HEK293 (cell line): Measurements from ENCODE around the gene DISC1.
A peak's percentile ranks its signal among the peaks of the same experiment; 100 is the strongest.
"Not testable (repeated sequence)": the region's sequence is repeated elsewhere in the genome, so short reads cannot be mapped to it uniquely, and the experiment has no call there.

ENCODE experiments used
- CTCF ChIA-PET: fragments of 350-600 bp; formaldehyde crosslinking; extraction: SDS; loops from one replicate; lab custom pipeline; 2021; ENCODE audit warnings: antibody characterized with exemption; lab: Yijun Ruan, JAX
- POLR2A ChIA-PET: fragments of 300-600 bp; formaldehyde crosslinking; extraction: SDS; loops from one replicate; lab custom pipeline; 2020; ENCODE audit warnings: antibody characterized with exemption, inconsistent platforms; lab: Yijun Ruan, JAX
- H3K27ac ChIP-seq: fragments of 200-500 bp; sonication (Bioruptor generic); 2 replicates; pipeline ENCODE4 v1.5.1; 2014; ENCODE audit warnings: low read depth, low read length, control low read depth, inconsistent platforms; ENCODE audit errors: extremely low read depth
- H3K36me3 ChIP-seq, 2 experiments: fragments of 200-500 bp in 1 of 2; sonication (Bioruptor generic) in 1 of 2; 1 replicate in 1 of 2; 2 replicates in 1 of 2; pipeline ENCODE4 v1.5.1; 2014 to 2017; ENCODE audit warnings: inconsistent platforms in 2 of 2, low read length in 2 of 2; ENCODE audit not compliant: control insufficient read depth in 2 of 2, insufficient read depth in 1 of 2
- H3K4me1 ChIP-seq: fragments of 200-500 bp; sonication (Bioruptor generic); 2 replicates; pipeline ENCODE4 v1.5.1; 2014; ENCODE audit warnings: mild to moderate bottlenecking, low read length, inconsistent platforms; ENCODE audit not compliant: control insufficient read depth, insufficient read depth
- H3K4me3 ChIP-seq: 2 replicates; pipeline ENCODE4 v1.5.1; 2011; ENCODE audit warnings: low read depth, mild to moderate bottlenecking, control low read depth, low read length, moderate library complexity
- H3K9me3 ChIP-seq: fragments of 200-500 bp; sonication (Bioruptor generic); 2 replicates; pipeline ENCODE4 v1.5.1; 2014; ENCODE audit warnings: low read depth, low read length, inconsistent platforms; ENCODE audit not compliant: control insufficient read depth, insufficient read depth
- GLIS1 ChIP-seq: fragments of 450-650 bp; formaldehyde crosslinking; IDR thresholded peaks from 2 replicates; pipeline ENCODE4 v1.5.1; 2016; ENCODE audit warnings: missing biosample characterization, missing genetic modification characterization
- SCRT1 ChIP-seq: fragments of 450-650 bp; formaldehyde crosslinking; IDR thresholded peaks from 2 replicates; pipeline ENCODE4 v1.5.1; 2016; ENCODE audit warnings: missing biosample characterization, missing genetic modification characterization, borderline replicate concordance
- SCRT2 ChIP-seq: fragments of 450-650 bp; formaldehyde crosslinking; IDR thresholded peaks from 2 replicates; pipeline ENCODE4 v1.5.1; 2016; ENCODE audit warnings: missing biosample characterization, missing genetic modification characterization
- ZBTB10 ChIP-seq: fragments of 450-650 bp; formaldehyde crosslinking; IDR thresholded peaks from 2 replicates; pipeline ENCODE4 v1.5.1; 2016; ENCODE audit warnings: missing biosample characterization, missing genetic modification characterization
- ZBTB7A ChIP-seq: fragments of 450-650 bp; formaldehyde crosslinking; IDR thresholded peaks from 2 replicates; pipeline ENCODE4 v1.5.1; 2016; ENCODE audit warnings: low read depth, missing biosample characterization, missing genetic modification characterization
- ZNF114 ChIP-seq: fragments of 450-650 bp; formaldehyde crosslinking; IDR thresholded peaks from 2 replicates; pipeline ENCODE4 v1.5.0; 2017; ENCODE audit warnings: missing biosample characterization, missing genetic modification characterization
- ZNF146 ChIP-seq: fragments of 450-650 bp; formaldehyde crosslinking; IDR thresholded peaks from 2 replicates; pipeline ENCODE4 v1.5.1; 2016; ENCODE audit warnings: missing biosample characterization, missing genetic modification characterization
- ZNF239 ChIP-seq: fragments of 450-650 bp; formaldehyde crosslinking; IDR thresholded peaks from 2 replicates; pipeline ENCODE4 v1.5.1; 2016; ENCODE audit warnings: missing biosample characterization, missing genetic modification characterization
- ZNF324 ChIP-seq: fragments of 450-650 bp; formaldehyde crosslinking; IDR thresholded peaks from 2 replicates; pipeline ENCODE4 v1.5.1; 2016; ENCODE audit warnings: missing biosample characterization, missing genetic modification characterization
- ZNF473 ChIP-seq: fragments of 450-650 bp; formaldehyde crosslinking; IDR thresholded peaks from 2 replicates; pipeline ENCODE4 v1.5.1; 2017; ENCODE audit warnings: missing biosample characterization, missing genetic modification characterization
- ZNF580 ChIP-seq: fragments of 450-650 bp; formaldehyde crosslinking; IDR thresholded peaks from 2 replicates; pipeline ENCODE4 v1.5.1; 2016; ENCODE audit warnings: missing biosample characterization, missing genetic modification characterization
- ZNF768 ChIP-seq: fragments of 450-650 bp; formaldehyde crosslinking; IDR thresholded peaks from 2 replicates; pipeline ENCODE4 v1.5.1; 2018; ENCODE audit warnings: missing biosample characterization, mild to moderate bottlenecking, missing genetic modification characterization
- ZSCAN5A ChIP-seq: fragments of 450-650 bp; formaldehyde crosslinking; IDR thresholded peaks from 2 replicates; pipeline ENCODE4 v1.5.1; 2016; ENCODE audit warnings: missing biosample characterization, missing genetic modification characterization
- TF ChIP-seq, protein P1 (sequence below): fragments of 450-650 bp; formaldehyde crosslinking; IDR thresholded peaks from 2 replicates; pipeline ENCODE4 v1.5.1; 2016; ENCODE audit warnings: missing biosample characterization, missing genetic modification characterization
- TF ChIP-seq, protein P2 (sequence below): fragments of 450-650 bp; formaldehyde crosslinking; IDR thresholded peaks from 2 replicates; pipeline ENCODE4 v1.5.1; 2016; ENCODE audit warnings: missing biosample characterization, missing genetic modification characterization
- TF ChIP-seq, protein P3 (sequence below): fragments of 450-650 bp; formaldehyde crosslinking; IDR thresholded peaks from 2 replicates; pipeline ENCODE4 v1.5.1; 2016; ENCODE audit warnings: missing biosample characterization, missing genetic modification characterization

DISC1 gene

DNA sequence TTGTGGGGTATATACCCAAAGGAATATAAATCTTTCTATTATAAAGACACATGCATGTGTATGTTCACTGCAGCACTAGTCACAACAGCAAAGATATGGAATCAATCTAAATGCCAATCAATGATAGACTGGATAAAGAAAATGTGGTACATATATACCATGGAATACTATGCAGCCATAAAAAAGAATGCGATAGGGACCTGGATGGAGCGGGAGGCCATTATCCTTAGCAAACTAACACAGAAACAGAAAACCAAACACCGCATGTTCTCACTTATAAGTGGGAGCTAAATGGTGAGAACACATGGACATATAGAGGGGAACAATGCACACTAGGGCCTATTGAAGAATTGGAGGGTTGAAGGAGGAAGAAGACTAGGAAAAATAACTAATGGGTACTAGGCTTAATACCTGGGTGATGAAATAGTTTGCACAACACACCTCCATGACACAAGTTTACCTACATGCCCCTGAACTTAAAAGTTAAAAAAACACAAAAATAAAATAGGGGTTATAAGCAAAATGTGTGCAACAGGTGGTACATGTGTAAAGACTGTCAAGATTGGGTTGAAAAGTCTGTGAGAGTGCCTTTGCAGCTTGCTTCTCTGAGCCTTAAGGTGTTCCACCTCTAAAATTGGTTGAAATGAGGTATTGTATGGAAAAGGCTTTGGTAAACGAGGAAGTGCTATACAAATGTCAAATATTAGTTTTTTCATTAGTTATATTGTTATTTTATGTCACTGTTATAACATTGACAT lies 43.5 kb downstream of the DISC1 start:
- H3K4me3 ChIP-seq, H3K27ac ChIP-seq, H3K4me1 ChIP-seq, H3K9me3 ChIP-seq, H3K36me3 ChIP-seq, POLR2A ChIA-PET, CTCF ChIA-PET: not testable (repeated sequence)
- peak; percentile 86 for TF ChIP-seq SCRT2 (tag by site-specific recombination)
- 0 out of 2 replicates have a peak, but pooled peaks have one; percentile 51 for TF ChIP-seq SCRT1 (tag by site-specific recombination)
- peak; percentile 88 for TF ChIP-seq ZNF146
- TF ChIP-seq, protein P1, sequence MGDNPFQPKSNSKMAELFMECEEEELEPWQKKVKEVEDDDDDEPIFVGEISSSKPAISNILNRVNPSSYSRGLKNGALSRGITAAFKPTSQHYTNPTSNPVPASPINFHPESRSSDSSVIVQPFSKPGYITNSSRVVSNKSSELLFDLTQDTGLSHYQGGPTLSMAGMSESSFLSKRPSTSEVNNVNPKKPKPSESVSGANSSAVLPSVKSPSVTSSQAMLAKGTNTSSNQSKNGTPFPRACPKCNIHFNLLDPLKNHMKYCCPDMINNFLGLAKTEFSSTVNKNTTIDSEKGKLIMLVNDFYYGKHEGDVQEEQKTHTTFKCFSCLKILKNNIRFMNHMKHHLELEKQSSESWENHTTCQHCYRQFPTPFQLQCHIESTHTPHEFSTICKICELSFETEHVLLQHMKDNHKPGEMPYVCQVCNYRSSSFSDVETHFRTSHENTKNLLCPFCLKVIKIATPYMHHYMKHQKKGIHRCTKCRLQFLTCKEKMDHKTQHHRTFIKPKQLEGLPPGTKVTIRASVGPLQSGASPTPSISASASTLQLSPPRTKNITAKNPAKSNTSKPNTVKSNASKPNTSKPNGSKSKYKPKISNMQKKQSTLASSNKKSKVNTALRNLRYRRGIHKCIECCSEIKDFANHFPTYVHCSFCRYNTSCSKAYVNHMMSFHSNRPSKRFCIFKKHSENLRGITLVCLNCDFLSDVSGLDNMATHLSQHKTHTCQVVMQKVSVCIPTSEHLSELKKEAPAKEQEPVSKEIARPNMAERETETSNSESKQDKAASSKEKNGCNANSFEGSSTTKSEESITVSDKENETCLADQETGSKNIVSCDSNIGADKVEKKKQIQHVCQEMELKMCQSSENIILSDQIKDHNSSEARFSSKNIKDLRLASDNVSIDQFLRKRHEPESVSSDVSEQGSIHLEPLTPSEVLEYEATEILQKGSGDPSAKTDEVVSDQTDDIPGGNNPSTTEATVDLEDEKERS (tag by site-specific recombination): peak; percentile 74
- TF ChIP-seq ZNF580: peak; percentile 72

- CTCF ChIA-PET: no interaction called here
- Histone ChIP-seq H3K4me3 (no peak overlapping the region), H3K27ac (no peak overlapping the region), H3K4me1 (0 out of 2 replicates have a peak, but pooled peaks cover 2% of the 10 kb centered on the region), H3K36me3 (no peaks in the 10 kb centered on the region), H3K9me3 (no peaks in the 10 kb centered on the region)
- POLR2A ChIA-PET: no interaction called here
- TF ChIP-seq ZNF768: no peak
- TF ChIP-seq GLIS1 (tag by site-specific recombination): no peak
- TF ChIP-seq ZNF239 (tag by site-specific recombination): no peak
- TF ChIP-seq, protein P1 (tag by site-specific recombination): no peak
- TF ChIP-seq ZBTB7A: no peak
- TF ChIP-seq, protein P2, sequence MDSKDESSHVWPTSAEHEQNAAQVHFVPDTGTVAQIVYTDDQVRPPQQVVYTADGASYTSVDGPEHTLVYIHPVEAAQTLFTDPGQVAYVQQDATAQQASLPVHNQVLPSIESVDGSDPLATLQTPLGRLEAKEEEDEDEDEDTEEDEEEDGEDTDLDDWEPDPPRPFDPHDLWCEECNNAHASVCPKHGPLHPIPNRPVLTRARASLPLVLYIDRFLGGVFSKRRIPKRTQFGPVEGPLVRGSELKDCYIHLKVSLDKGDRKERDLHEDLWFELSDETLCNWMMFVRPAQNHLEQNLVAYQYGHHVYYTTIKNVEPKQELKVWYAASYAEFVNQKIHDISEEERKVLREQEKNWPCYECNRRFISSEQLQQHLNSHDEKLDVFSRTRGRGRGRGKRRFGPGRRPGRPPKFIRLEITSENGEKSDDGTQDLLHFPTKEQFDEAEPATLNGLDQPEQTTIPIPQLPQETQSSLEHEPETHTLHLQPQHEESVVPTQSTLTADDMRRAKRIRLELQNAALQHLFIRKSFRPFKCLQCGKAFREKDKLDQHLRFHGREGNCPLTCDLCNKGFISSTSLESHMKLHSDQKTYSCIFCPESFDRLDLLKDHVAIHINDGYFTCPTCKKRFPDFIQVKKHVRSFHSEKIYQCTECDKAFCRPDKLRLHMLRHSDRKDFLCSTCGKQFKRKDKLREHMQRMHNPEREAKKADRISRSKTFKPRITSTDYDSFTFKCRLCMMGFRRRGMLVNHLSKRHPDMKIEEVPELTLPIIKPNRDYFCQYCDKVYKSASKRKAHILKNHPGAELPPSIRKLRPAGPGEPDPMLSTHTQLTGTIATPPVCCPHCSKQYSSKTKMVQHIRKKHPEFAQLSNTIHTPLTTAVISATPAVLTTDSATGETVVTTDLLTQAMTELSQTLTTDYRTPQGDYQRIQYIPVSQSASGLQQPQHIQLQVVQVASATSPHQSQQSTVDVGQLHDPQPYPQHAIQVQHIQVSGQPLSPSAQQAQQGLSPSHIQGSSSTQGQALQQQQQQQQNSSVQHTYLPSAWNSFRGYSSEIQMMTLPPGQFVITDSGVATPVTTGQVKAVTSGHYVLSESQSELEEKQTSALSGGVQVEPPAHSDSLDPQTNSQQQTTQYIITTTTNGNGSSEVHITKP (tag by site-specific recombination): no peak
- no peak for TF ChIP-seq ZBTB10
- TF ChIP-seq ZNF114 (tag by site-specific recombination): no peak
- TF ChIP-seq ZNF473 (tag by site-specific recombination): no peak
- TF ChIP-seq, protein P3, sequence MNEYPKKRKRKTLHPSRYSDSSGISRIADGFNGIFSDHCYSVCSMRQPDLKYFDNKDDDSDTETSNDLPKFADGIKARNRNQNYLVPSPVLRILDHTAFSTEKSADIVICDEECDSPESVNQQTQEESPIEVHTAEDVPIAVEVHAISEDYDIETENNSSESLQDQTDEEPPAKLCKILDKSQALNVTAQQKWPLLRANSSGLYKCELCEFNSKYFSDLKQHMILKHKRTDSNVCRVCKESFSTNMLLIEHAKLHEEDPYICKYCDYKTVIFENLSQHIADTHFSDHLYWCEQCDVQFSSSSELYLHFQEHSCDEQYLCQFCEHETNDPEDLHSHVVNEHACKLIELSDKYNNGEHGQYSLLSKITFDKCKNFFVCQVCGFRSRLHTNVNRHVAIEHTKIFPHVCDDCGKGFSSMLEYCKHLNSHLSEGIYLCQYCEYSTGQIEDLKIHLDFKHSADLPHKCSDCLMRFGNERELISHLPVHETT (tag by site-specific recombination): no peak
- no peak for TF ChIP-seq ZNF324
- no peak for TF ChIP-seq ZSCAN5A
These were observed 44.2 kb downstream of the DISC1 start for GRCh38 chr1:231670755-231671154.
